KMS-11 (cell line): Measurements from ENCODE around the gene OXLD1.

ENCODE experiments used
- H2AFZ ChIP-seq: fragments of 200-600 bp; sonication (generic); 2 replicates; pipeline ENCODE4 v1.6.1; 2016; ENCODE audit warnings: antibody characterized with exemption, mixed run types, low read depth
- H3K27ac ChIP-seq: fragments of 200-600 bp; sonication (generic); 2 replicates; pipeline ENCODE4 v1.6.1; 2016; ENCODE audit warnings: mild to moderate bottlenecking, mixed run types
- H3K27me3 ChIP-seq: fragments of 200-600 bp; sonication (generic); 2 replicates; pipeline ENCODE4 v1.6.1; 2017; ENCODE audit warnings: mild to moderate bottlenecking, low read depth, mixed run types, moderate library complexity; ENCODE audit not compliant: insufficient read depth
- H3K36me3 ChIP-seq: fragments of 200-600 bp; sonication (generic); 2 replicates; pipeline ENCODE4 v1.6.1; 2017; ENCODE audit warnings: mild to moderate bottlenecking, mixed run types; ENCODE audit not compliant: insufficient read depth
- H3K4me1 ChIP-seq: fragments of 200-600 bp; sonication (generic); 2 replicates; pipeline ENCODE4 v1.6.1; 2016; ENCODE audit warnings: mild to moderate bottlenecking, low read depth, mixed run types; ENCODE audit not compliant: poor library complexity, severe bottlenecking
- H3K4me2 ChIP-seq: fragments of 200-600 bp; sonication (generic); 2 replicates; pipeline ENCODE4 v1.7.0; 2016; ENCODE audit warnings: mild to moderate bottlenecking, mixed run types
- H3K4me3 ChIP-seq: fragments of 200-600 bp; sonication (generic); IDR thresholded peaks from 2 replicates; pipeline ENCODE4 v1.6.1; 2017; ENCODE audit warnings: low read depth, low read length, mixed read lengths; ENCODE audit not compliant: insufficient read depth
- H3K79me2 ChIP-seq: fragments of 200-600 bp; sonication (generic); 2 replicates; pipeline ENCODE4 v1.6.1; 2016; ENCODE audit warnings: low read depth, mixed run types; ENCODE audit not compliant: insufficient read depth
- H3K9ac ChIP-seq: fragments of 200-600 bp; sonication (generic); 2 replicates; pipeline ENCODE4 v1.6.1; 2016; ENCODE audit warnings: mild to moderate bottlenecking, mixed run types
- H4K20me1 ChIP-seq: fragments of 200-600 bp; sonication (generic); 2 replicates; pipeline ENCODE4 v1.6.1; 2016; ENCODE audit warnings: mild to moderate bottlenecking, mixed run types; ENCODE audit not compliant: insufficient read depth
- CTCF ChIP-seq: fragments of 200-600 bp; sonication (generic); conservative IDR thresholded peaks from 2 replicates; pipeline ENCODE4 v1.6.1; 2017; ENCODE audit warnings: low read depth, mild to moderate bottlenecking, antibody characterized with exemption, low read length, moderate library complexity, mixed read lengths

OXLD1 gene

GRCh38 chr17:81702934-81703746 lies 36.7 kb upstream of the OXLD1 start, which contains the start of gene MRPL12:
TSS of gene MRPL12 (plus strand) at chr17:81703367. CDS start at chr17:81703502, 135 bp downstream.
- Histone ChIP-seq H3K4me2 (peak within 1 kb of the TSS; percentile 98), H3K27ac (peak within 1 kb of the TSS; percentile 81), H3K4me1 (peaks cover 30% of the 10 kb centered on the region), H3K36me3 (peaks cover 7% of the 10 kb centered on the region; the same call in 1 of the 2 replicates), H3K27me3 (no peaks in the 10 kb centered on the region), H2AFZ (peak within 1 kb of the TSS; percentile 32), H3K4me3 (peak within 1 kb of the TSS; percentile 55), H4K20me1 (no peaks in the 10 kb centered on the region), H3K9ac (peak within 1 kb of the TSS; percentile 95), H3K79me2 (peaks cover 72% of the 10 kb centered on the region)
- TF ChIP-seq CTCF, result peak; percentile 54

- peak overlapping the region; percentile 81; the same call in 1 of the 2 replicates for H3K27ac ChIP-seq
- no peaks in the 10 kb centered on the region for H3K36me3 ChIP-seq
Observed at GRCh38 chr17:81701288-81702071, 35.1 kb upstream of the OXLD1 start.

GRCh38 chr17:81700353-81701287 lies 34.2 kb upstream of the OXLD1 start:
- Histone ChIP-seq H3K27me3 (no peaks in the 10 kb centered on the region), H3K36me3 (no peaks in the 10 kb centered on the region; the same call in 1 of the 2 replicates), H3K4me2 (peak overlapping the region; percentile 98; the same call in 1 of the 2 replicates), H3K79me2 (peaks cover 61% of the 10 kb centered on the region), H3K4me1 (peaks cover 30% of the 10 kb centered on the region), H3K9ac (no peak overlapping the region; the same call in 1 of the 2 replicates), H3K27ac (no peak overlapping the region), H2AFZ (no peak overlapping the region), H3K4me3 (no peak overlapping the region), H4K20me1 (no peaks in the 10 kb centered on the region)
- TF ChIP-seq CTCF, result no peak

More at GRCh38 chr17:81701288-81702071, 35.1 kb upstream of the OXLD1 start:
- Histone ChIP-seq H4K20me1 (no peaks in the 10 kb centered on the region), H3K4me2 (peak overlapping the region; percentile 98), H3K27me3 (no peaks in the 10 kb centered on the region), H2AFZ (no peak overlapping the region), H3K4me1 (peaks cover 30% of the 10 kb centered on the region), H3K4me3 (no peak overlapping the region), H3K79me2 (peaks cover 70% of the 10 kb centered on the region), H3K9ac (peak overlapping the region; percentile 95; the same call in 1 of the 2 replicates)
- peak; percentile 29; the same call in 1 of the 2 replicates for TF ChIP-seq CTCF
